ENCODE results near the gene POLR3E.

GRCh38 chr16:22353933-22354541, 56.8 kb downstream of the POLR3E start:
- TF ChIP-seq CTCF (IDR thresholded peaks at IDR 0.05; ENCODE audit: low read depth, low read length) (no peak), EZH2phosphoT487 (IDR thresholded peaks at IDR 0.05; ENCODE audit: low read depth) (no peak)

All from OCI-LY3 (cell line).